Tibial nerve (tissue), 4 donors: ENCODE results near the gene PTPRT. TPM values are rescaled to one million over a fixed set of nuclear protein-coding genes. Genes with fewer than 3 reads are reported as not detected.

Experiments
- DNase-seq, 2 donors: peaks; one replicate each; pipeline ENCODE4 v3.0.0-alpha.2; 2019; ENCODE audit warnings: low spot score in 2 of 2
- H3K27ac ChIP-seq, 4 donors: fragments of 200-600 bp; sonication (generic) in 3 of 4; one replicate each; pipeline ENCODE4 v1.5.1; 2017 to 2019; ENCODE audit warnings: mild to moderate bottlenecking in 1 of 4
- H3K27me3 ChIP-seq, 2 donors: fragments of 200-600 bp; sonication (generic) in 1 of 2; one replicate each; pipeline versions ENCODE4 v1.5.1 to v1.6.0; 2017 to 2019
- H3K36me3 ChIP-seq, 3 donors: fragments of 200-600 bp; sonication (generic); one replicate each; pipeline ENCODE4 v1.5.1; 2018 to 2019
- H3K4me1 ChIP-seq, 4 donors: fragments of 200-600 bp; sonication (generic) in 3 of 4; one replicate each; pipeline ENCODE4 v1.5.1; 2017 to 2019
- H3K4me3 ChIP-seq, 4 donors: fragments of 200-600 bp; sonication (generic) in 3 of 4; one replicate each; pipeline ENCODE4 v1.5.1; 2017 to 2019; ENCODE audit warnings: mild to moderate bottlenecking in 1 of 4, moderate library complexity in 1 of 4
- H3K9me3 ChIP-seq, 4 donors: fragments of 200-600 bp; sonication (generic) in 3 of 4; one replicate each; pipeline ENCODE4 v1.5.1; 2017 to 2019
- CTCF ChIP-seq, 5 experiments: fragments of 200-600 bp in 3 of 5; fragments of 450-650 bp in 2 of 5; sonication (generic) in 3 of 5; IDR thresholded peaks; one replicate each; pipeline ENCODE4 v1.5.1; 2016 to 2019; ENCODE audit warnings: antibody characterized with exemption in 5 of 5, mild to moderate bottlenecking in 3 of 5, moderate library complexity in 2 of 5
- EP300 ChIP-seq, 2 donors: sonication (generic); formaldehyde crosslinking; IDR thresholded peaks; one replicate each; pipeline ENCODE4 v1.6.1; 2017; ENCODE audit warnings: antibody characterized with exemption in 2 of 2, mild to moderate bottlenecking in 1 of 2
- POLR2A ChIP-seq, 2 donors: fragments of 450-650 bp; IDR thresholded peaks; one replicate each; pipeline ENCODE4 v1.6.1; 2017; ENCODE audit warnings: antibody characterized with exemption in 2 of 2, mild to moderate bottlenecking in 2 of 2, moderate library complexity in 2 of 2
- WGBS, 2 donors: methylation state at CpG; one replicate each; pipeline ENCODE4 v1.1.5; 2018; 5-methylcytosine and 5-hydroxymethylcytosine counted together
- total RNA-seq, 4 donors: library from RNA; depleted of rRNA; stranded (reverse); fragments of >200 nt; gene quantifications; one replicate each; pipeline ENCODE4 v1.1.0, GENCODE V29; 2016

The PTPRT gene
- total RNA-seq, 4 donors from 2014 or later: under 0.01 TPM; not detected in 3

- Histone ChIP-seq H3K27me3 (no peaks in the 10 kb centered on the region), H3K27ac (no peak overlapping the region), H3K36me3 (no peaks in the 10 kb centered on the region), H3K4me3 (no peak overlapping the region), H3K9me3 (no peaks in the 10 kb centered on the region), H3K4me1 (no peaks in the 10 kb centered on the region)
- DNase-seq: no peak
- TF ChIP-seq CTCF (IDR thresholded peaks at IDR 0.05): no peak
- TF ChIP-seq POLR2A (IDR thresholded peaks at IDR 0.05): no peak
- no peak for TF ChIP-seq EP300 (IDR thresholded peaks at IDR 0.05)
- WGBS, 2 donors: 42 to 55% methylated on average over 2 of the region's 2 CpGs
Observed at GRCh38 chr20:42963796-42964195, 225.9 kb downstream of the PTPRT start.

GRCh38 chr20:42961771-42962170 is 227.9 kb downstream of the PTPRT start:
- H3K27me3 ChIP-seq: no peaks in the 10 kb centered on the region
- WGBS, 2 donors: 76 to 80% methylated on average over 6 of the region's 6 CpGs
- TF ChIP-seq CTCF (IDR thresholded peaks at IDR 0.05) (no peak), EP300 (IDR thresholded peaks at IDR 0.05) (no peak), POLR2A (IDR thresholded peaks at IDR 0.05) (no peak)

GRCh38 chr20:42959996-42960395 is 229.7 kb downstream of the PTPRT start:
- Histone ChIP-seq H3K36me3 (no peaks in the 10 kb centered on the region), H3K4me3 (no peak overlapping the region), H3K27me3 (no peaks in the 10 kb centered on the region), H3K27ac (no peak overlapping the region), H3K4me1 (no peaks in the 10 kb centered on the region), H3K9me3 (no peaks in the 10 kb centered on the region)
- DNase-seq: no peak
- 74 to 77% methylated on average over 2 of the region's 2 CpGs for WGBS, 2 donors
- TF ChIP-seq EP300 (IDR thresholded peaks at IDR 0.05): no peak

More at GRCh38 chr20:42961771-42962170, 227.9 kb downstream of the PTPRT start:
- Histone ChIP-seq H3K4me1 (no peaks in the 10 kb centered on the region), H3K4me3 (no peak overlapping the region), H3K27ac (no peak overlapping the region), H3K9me3 (no peaks in the 10 kb centered on the region), H3K36me3 (no peaks in the 10 kb centered on the region)
- DNase-seq: no peak

GRCh38 chr20:42958367-42959069 is 231.2 kb downstream of the PTPRT start:
- H3K36me3 ChIP-seq: no peaks in the 10 kb centered on the region
- 66 to 78% methylated on average over 2 of the region's 2 CpGs for WGBS, 2 donors

GRCh38 chr20:42957704-42958095 is 232.0 kb downstream of the PTPRT start:
- no peaks in the 10 kb centered on the region for H3K36me3 ChIP-seq
- H3K9me3 ChIP-seq: no peaks in the 10 kb centered on the region
- 60 to 79% methylated on average over 1 of the region's 1 CpG for WGBS, 2 donors
- no peak overlapping the region for H3K27ac ChIP-seq
- H3K27me3 ChIP-seq: no peaks in the 10 kb centered on the region
- DNase-seq: no peak
- H3K4me3 ChIP-seq: no peak overlapping the region
- H3K4me1 ChIP-seq: no peaks in the 10 kb centered on the region
- TF ChIP-seq EP300 (IDR thresholded peaks at IDR 0.05) (no peak), CTCF (IDR thresholded peaks at IDR 0.05) (no peak), POLR2A (IDR thresholded peaks at IDR 0.05) (no peak)

More at GRCh38 chr20:42958367-42959069, 231.2 kb downstream of the PTPRT start:
- H3K27me3 ChIP-seq: no peaks in the 10 kb centered on the region
- no peak for DNase-seq
- no peak overlapping the region for H3K4me3 ChIP-seq
- H3K4me1 ChIP-seq: no peaks in the 10 kb centered on the region
- TF ChIP-seq EP300 (IDR thresholded peaks at IDR 0.05): no peak
- no peak for TF ChIP-seq POLR2A (IDR thresholded peaks at IDR 0.05)
- no peak for TF ChIP-seq CTCF (IDR thresholded peaks at IDR 0.05)
- no peaks in the 10 kb centered on the region for H3K9me3 ChIP-seq
- H3K27ac ChIP-seq: no peak overlapping the region
